Upper lobe of right lung (tissue), 1 donor: Measurements from ENCODE around the gene HES3. TPM values are rescaled to one million over a fixed set of nuclear protein-coding genes. Genes with fewer than 3 reads are reported as not detected.

ENCODE experiments used
- ATAC-seq: fragments of 200-7000 bp; cut with Tn5 transposase; one replicate; pipeline ENCODE4 v1.9.1; 2020; ENCODE audit warnings: mild to moderate bottlenecking, moderate library complexity
- DNase-seq: peaks from one replicate; pipeline ENCODE4 v3.0.0-alpha.2; 2020
- H3K27ac ChIP-seq: fragments of 200-600 bp; one replicate; pipeline ENCODE4 v1.8.0; 2022
- H3K27me3 ChIP-seq: fragments of 200-600 bp; one replicate; pipeline ENCODE4 v1.8.0; 2022; ENCODE audit warnings: mild to moderate bottlenecking
- H3K36me3 ChIP-seq: fragments of 200-600 bp; one replicate; pipeline ENCODE4 v1.8.0; 2022
- H3K4me1 ChIP-seq: fragments of 200-600 bp; one replicate; pipeline ENCODE4 v1.8.0; 2022
- H3K4me3 ChIP-seq: fragments of 200-600 bp; one replicate; pipeline ENCODE4 v1.8.0; 2022; ENCODE audit warnings: mild to moderate bottlenecking
- H3K9me3 ChIP-seq: fragments of 200-600 bp; one replicate; pipeline ENCODE4 v1.8.0; 2022
- CTCF ChIP-seq: fragments of 200-600 bp; IDR thresholded peaks from one replicate; pipeline ENCODE4 v1.8.0; 2022; ENCODE audit warnings: antibody characterized with exemption
- intact Hi-C: fragments of 100-400 bp; cut with DNase I; formaldehyde crosslinking; loops from one replicate; pipeline ENCODE4 v1.11.0; 2022
- total RNA-seq: library from RNA; stranded (reverse); fragmentation: NEBNext Ultra II Directional; extraction: Animal tissue kit (Norgen Biotek cat#: 25700); gene quantifications from one replicate; pipeline ENCODE4 v1.2.1, GENCODE V29; 2021
- donor health status: DM: no; HTN: yes; CAD: no; lungs with severe emphysema.

HES3 gene
- total RNA-seq, 1 donor from 2014 or later, result not detected

DNA sequence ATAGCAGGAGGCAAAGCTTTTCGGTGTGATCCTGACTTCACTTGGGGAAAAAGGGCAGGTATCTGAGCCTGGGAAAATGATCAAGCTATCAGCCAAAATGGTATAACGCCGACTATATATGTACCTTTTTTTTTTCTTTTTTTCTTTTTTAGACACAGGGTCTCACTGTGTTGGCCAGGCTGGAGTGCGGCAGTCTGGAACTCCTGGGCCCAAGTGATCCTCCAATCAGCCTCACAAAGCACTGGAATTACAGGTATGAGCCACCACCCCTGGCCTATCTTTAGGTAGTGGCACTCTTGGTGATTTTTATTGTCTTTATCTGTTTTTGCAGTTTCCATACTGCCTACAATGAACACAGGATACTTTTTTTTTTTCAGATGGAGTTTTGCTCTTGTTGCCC is 6.9 kb upstream of the HES3 start:
- ATAC-seq (no peak), DNase-seq (no peak)
- no peak overlapping the region for H3K4me3 ChIP-seq
- no peak overlapping the region for H3K27ac ChIP-seq
- no peak for TF ChIP-seq CTCF
- H3K27me3 ChIP-seq, result peaks cover 30% of the 10 kb centered on the region
- peaks cover 17% of the 10 kb centered on the region for H3K4me1 ChIP-seq
- H3K36me3 ChIP-seq, result peaks cover 17% of the 10 kb centered on the region
- intact Hi-C loops, result no loop called here
- H3K9me3 ChIP-seq, result no peaks in the 10 kb centered on the region

DNA sequence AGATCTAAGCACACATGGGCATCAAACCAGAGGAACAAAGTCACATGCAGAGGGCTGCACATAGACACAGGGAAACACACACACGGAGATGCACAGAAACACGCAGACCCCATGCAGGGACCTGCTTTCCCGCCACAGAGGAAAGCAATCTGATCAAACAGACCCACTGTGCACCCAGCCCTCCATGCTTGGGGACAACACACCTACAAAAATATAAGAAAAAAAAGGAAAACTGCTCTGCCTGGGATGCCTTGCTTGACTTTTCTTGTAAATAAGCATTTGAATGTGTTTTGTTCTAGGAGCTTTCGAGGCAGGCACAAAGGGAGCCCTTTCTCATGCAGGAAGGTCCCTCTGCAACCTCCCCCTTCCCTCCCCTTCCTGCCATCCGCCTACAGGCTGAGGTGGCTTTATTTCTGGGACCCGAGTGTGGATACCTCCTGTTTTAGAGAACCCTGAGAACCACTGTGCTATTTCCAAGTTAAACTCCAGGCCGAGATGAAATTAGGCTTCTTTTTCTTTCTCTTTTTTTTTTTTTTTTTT is 4.7 kb upstream of the HES3 start:
- Histone ChIP-seq H3K27me3 (peaks cover 49% of the 10 kb centered on the region), H3K36me3 (no peaks in the 10 kb centered on the region), H3K4me1 (peaks cover 17% of the 10 kb centered on the region), H3K4me3 (no peak overlapping the region), H3K27ac (no peak overlapping the region), H3K9me3 (no peaks in the 10 kb centered on the region)
- ATAC-seq (no peak), DNase-seq (no peak)
- intact Hi-C loops, result no loop called here
- TF ChIP-seq CTCF, result no peak

DNA sequence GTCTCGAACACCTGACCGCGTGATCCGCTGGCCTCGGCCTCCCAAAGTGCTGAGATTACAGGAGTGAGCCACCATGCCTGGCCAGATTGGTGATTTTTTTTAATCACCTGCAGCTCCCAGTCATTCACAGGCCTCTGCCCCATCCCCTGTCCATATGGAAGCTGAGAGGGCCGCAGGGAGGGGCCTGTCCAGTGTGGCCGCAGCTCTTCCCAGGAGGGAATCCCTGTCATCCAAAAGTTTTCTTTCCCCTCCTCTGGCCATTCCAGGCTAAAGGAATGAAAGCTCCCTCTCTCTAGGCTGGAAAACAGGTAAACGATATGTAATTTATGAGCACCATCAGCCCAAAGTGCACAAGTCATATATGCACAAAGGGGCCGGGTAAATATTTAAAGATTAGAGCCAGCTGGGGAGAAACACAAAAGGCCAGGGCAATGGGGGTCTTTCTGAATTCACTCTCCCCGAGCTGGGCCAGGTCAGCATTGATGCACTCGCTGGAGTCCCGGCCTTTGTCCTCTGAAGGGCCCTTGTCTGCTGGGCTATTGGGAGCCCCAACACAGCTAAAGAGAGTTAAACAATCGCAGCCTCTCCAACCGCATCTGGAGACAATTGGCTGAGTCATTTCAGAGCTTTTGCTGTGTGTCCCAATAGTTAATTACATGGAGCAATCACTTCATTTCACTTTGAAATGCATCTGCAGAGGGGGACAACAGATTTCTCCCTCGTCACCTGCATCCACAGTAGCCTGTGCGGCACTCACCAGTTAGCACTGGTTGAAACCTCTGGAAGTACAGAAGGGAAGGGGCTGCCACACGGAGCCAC is 3.8 kb upstream of the HES3 start:
- no peak for TF ChIP-seq CTCF
- peaks cover 54% of the 10 kb centered on the region for H3K27me3 ChIP-seq
- no peaks in the 10 kb centered on the region for H3K9me3 ChIP-seq
- no peak overlapping the region for H3K4me3 ChIP-seq
- H3K36me3 ChIP-seq, result no peaks in the 10 kb centered on the region
- intact Hi-C loops, result loop anchor here (10.0 kb wide), 2 partner anchors 105 to 165 kb away; no protein-coding TSS in a partner anchor
- H3K4me1 ChIP-seq, result peaks cover 9% of the 10 kb centered on the region
- ATAC-seq (no peak), DNase-seq (no peak)
- H3K27ac ChIP-seq, result no peak overlapping the region

DNA sequence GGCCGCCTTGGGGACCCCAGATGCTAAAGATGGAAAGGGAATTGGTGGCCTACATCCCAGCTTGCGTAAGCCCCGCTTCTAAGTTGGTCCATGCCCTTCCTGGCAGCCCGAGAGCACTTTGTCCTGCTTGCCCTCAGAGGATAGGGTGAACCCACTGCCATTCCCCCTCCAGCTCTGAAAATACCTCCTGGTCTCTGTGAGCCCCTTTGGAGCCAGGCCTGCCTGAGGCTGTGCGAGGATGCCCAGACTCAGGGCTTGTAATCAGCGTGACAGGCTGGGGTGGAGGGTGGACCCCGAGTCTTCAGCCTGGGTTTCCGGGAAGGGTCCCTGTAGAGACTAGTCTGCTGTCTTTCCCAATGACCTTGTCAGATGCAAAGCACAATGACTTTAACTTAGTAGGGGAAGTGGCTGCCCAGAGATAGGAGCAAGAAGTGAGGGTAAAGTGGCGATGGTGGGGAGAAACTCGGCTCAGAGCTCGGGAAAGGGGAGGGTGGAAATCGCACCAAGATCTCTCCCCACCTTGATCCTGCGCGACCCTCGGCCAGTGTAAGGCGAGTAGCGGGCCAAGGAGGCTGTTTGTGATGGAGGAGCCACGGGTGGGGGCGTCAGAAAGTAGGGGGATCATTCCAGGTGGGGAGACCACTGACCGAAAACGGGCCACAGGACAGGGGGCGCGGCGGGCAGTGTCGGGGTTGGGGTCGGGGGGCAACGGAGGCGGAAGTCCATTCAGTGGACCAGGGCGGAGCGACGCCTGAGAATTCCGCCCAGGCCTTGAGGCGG is 2.7 kb upstream of the HES3 start:
- DNase-seq, result no peak
- no peak for TF ChIP-seq CTCF
- Histone ChIP-seq H3K4me1 (peaks cover 20% of the 10 kb centered on the region), H3K27ac (no peak overlapping the region), H3K4me3 (no peak overlapping the region), H3K27me3 (peaks cover 66% of the 10 kb centered on the region), H3K9me3 (no peaks in the 10 kb centered on the region), H3K36me3 (no peaks in the 10 kb centered on the region)
- intact Hi-C loops, result loop anchor here (10.0 kb wide), 2 partner anchors 104 to 164 kb away; no protein-coding TSS in a partner anchor
- ATAC-seq, result no peak

GRCh38 chr1:6241887-6242740 is 1.9 kb upstream of the HES3 start:
- intact Hi-C loops, result loop anchor here (10.0 kb wide), 2 partner anchors 103 to 163 kb away; no protein-coding TSS in a partner anchor
- H3K27ac ChIP-seq, result no peak overlapping the region
- TF ChIP-seq CTCF, result no peak
- DNase-seq (no peak), ATAC-seq (no peak)
- no peaks in the 10 kb centered on the region for H3K36me3 ChIP-seq
- H3K9me3 ChIP-seq, result no peaks in the 10 kb centered on the region
- H3K4me3 ChIP-seq, result no peak overlapping the region
- H3K27me3 ChIP-seq, result peaks cover 72% of the 10 kb centered on the region
- H3K4me1 ChIP-seq, result peaks cover 20% of the 10 kb centered on the region
